Stimulated activated CD4-positive, alpha-beta T cell treated with anti-CD3 and anti-CD28 coated beads, Interleukin-4, amount 100 ng/mL, for 4 hours (primary cell): Measurements from ENCODE around the gene UCK2.

ENCODE experiments used
- DNase-seq, 2 experiments: peaks; one replicate each; pipeline ENCODE4 v3.0.0-alpha.2; 2020

The UCK2 gene

DNA sequence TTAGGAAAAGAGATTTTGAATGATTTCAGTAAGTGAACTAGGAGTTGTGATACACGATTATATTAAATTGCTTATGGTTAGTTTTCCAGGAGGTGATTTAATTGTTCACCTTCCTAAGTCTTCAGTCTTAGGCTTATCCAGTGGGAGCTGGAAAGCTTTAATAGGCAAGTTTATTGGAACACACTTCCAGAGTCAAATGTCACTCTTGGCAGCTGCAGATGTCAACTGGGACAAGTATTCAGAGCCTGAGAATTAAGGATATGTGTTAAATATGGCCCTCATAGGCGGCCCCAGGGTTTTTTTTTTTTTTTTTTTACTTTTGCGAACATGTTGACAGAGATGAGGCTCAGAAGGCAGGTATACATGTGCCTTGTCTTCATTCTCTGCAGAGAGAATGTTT lies 29.2 kb downstream of the UCK2 start:
- DNase-seq = no peak

GRCh38 chr1:165857046-165857801 lies 29.8 kb downstream of the UCK2 start:
- no peak for DNase-seq

DNA sequence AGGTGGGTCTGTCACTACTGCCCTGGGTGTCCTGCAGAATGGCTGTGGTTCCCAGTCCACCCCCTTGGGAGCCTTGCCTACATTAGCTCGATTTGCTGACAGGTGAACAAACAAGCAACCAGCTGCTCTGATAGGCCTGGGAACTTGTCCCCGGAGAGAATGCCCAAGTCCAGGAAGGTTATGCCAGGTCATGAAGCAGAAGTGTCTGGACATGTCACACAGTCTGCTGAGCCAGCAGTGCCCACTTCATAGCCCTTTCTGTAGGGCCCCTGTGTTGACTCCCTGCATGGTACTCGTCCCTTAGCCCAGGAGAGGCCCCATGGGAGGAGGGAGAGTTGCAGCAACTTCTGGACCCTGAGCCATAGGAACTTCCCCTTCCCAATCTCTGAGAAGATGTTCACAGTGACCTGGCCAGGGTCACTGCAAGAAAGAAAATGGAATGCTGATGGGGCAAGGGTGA lies 31.0 kb downstream of the UCK2 start:
- DNase-seq = no peak

- DNase-seq = no peak
These were observed 31.8 kb downstream of the UCK2 start for GRCh38 chr1:165858967-165859845.

DNA sequence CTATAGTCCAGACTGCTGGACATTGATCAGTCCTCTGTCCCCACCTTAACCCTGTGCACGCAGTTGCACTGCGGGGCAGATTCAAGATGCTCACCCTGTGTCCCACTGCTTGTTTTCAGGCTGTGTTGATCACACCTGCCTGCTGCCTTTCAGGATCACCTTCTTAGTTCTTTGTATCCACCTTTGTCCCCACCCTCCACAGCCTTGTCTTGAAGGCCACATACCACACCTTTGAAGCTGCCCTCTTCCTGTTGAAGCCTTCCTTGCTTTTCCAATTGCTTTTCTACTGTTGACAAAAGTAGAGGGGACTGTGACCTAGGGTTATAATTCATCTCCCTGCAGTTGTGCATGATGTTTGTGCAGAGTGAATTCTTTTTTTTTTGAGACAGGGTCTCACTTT lies 32.7 kb downstream of the UCK2 start:
- DNase-seq = no peak

DNA sequence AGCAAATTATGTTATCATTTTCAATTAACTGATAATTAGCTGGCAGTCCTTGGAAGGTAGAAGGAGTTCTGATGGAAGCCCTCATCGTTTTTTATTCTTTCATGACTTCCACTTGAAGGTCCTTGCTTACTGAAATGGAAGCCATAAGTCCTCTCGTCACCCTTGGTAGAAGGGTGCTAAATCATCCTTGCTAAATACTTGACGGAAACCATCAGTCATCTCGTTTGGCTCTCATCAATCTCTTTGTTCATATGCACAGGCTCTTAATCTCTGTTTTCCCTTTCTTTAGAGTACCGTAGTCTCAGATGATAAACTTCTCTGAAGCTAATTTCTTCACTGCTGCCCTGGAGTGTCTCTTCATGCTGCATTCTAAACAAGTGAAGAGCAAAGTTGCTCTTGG lies 34.5 kb downstream of the UCK2 start:
- DNase-seq = no peak

DNA sequence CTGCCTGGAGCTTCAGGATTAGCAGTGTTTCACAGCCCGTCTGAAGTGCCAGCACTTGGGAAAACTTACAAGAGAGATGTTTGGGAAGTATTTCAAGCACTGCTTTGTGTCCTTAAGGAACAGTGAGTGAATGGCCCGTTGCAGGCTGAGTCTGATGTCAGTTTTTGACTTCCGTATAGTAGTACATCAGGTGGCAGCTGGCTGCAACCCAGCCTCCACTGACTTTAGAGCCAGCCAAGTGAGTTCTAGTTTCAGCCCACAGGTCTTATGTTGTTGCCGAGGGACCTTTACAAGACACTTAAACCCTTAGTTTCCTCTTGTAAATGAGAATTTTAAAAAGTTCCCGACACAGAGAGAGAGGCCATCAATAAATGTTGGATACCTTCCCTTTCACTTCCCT lies 35.0 kb downstream of the UCK2 start:
- DNase-seq = no peak

DNA sequence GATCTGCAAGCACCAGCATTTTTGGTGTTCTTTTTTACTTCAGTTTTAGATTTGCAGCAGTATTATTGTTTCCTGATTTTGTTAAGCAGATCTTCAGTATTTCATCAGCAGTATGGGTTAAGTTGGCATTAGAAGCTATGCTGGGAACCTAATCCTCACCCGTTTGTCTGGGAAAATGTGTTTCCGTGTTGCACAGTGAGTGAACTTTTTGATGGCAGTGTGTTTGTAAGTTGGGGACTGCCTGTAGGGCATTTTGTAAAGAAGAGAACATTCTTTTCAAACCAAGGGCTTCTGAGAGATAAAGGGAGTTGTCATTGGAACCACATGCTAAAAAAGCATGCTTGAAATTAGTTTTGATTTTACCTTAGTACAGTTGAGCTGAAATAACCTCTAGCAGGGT lies 35.9 kb downstream of the UCK2 start:
- no peak for DNase-seq

- no peak for DNase-seq
These were observed 38.4 kb downstream of the UCK2 start for GRCh38 chr1:165865633-165866340.

DNA sequence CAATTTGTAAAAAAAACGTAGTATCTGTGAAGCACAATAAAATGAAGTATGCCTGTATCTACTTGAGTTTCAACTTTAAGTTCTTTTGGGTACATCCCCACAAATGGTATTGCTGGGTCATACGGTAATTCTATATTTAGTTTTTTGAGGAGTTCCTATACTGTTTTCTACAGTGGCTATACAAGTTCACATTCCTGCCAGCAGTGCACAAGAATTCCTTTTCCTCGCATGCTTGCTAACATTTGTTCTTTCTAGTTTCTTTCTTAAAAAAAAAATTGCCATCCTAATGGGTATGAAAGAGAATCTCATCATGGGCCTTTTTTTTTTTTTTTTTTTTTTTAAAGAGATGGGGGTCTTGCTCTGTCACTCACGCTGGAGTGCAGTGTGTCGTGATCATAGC lies 41.9 kb downstream of the UCK2 start:
- no peak for DNase-seq

DNA sequence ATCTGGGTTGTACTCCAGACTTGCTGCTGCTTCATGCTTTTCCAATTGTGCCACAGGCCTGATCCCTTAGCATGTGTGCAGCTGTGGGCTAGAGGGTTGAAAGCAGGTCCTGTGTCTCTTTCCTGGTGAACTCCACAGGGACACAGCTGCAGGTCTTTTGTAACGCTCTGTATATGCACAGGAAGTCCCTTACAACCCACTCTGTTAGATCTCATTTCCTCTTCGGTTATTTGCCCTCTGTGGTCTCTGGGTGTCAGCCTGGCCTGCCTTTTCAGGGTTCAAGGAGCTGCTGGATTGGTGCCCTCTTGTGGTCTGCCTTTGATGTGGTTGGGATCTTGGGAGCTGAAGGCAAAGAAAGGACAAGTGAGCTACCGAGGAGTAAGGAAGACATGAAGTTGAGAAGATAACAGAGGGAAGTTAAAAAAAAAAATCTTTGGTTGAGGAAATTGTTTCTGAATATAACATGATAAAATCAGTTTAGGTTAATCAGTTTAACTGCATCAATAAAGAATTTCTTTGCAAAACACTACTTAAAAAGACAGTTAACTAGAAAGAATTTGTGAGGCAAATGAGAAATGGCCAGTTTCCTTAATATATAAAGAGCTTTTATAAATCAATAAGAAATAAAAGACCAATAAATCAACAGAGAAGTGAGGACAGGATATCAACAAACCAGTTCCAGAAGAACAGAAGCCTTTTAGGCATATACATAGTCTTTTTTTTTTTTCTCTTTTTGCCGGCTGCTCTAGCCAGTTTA lies 44.1 kb downstream of the UCK2 start:
- peak; percentile 12 to 31 for DNase-seq

DNA sequence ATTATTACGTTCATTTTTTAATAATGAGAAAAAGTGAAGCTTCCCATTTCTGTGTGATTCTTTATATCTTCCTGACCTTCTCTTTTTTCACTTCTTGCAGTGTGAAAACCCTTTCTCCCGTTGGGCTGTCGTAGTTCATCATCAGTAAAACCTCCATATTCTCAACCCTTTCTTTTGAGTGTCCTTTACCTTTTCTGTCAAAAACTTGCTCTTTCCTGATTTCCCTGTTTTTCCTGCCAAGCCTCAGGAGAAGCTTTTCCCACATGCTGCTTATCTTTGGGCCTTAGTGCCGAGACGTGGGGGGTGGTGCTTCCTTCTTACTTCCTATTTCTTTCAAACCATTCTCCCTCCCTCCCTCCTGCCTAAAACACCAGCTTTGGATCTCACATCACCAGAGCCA lies 46.1 kb downstream of the UCK2 start:
- no peak for DNase-seq

- no peak for DNase-seq
These were observed 47.2 kb downstream of the UCK2 start for GRCh38 chr1:165874643-165875042.

DNA sequence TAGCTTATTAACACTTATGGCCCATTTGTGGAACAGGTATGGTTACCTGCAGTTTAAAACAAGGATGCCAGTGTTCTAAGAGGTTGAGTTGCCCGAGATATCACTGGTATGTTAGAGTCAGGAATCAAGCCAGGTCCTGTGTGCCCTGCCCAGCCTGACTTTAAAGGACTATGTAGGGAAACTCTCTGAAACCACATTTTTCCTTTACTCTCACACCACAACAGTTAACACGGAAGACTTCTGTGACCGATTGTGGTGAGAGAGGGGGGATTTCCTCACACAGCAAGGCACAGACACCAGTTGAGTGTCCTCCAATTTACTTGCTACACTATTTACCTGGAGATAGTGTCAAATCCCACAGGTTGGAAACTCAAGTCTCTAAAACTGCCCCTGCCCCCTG lies 47.8 kb downstream of the UCK2 start:
- no peak for DNase-seq

DNA sequence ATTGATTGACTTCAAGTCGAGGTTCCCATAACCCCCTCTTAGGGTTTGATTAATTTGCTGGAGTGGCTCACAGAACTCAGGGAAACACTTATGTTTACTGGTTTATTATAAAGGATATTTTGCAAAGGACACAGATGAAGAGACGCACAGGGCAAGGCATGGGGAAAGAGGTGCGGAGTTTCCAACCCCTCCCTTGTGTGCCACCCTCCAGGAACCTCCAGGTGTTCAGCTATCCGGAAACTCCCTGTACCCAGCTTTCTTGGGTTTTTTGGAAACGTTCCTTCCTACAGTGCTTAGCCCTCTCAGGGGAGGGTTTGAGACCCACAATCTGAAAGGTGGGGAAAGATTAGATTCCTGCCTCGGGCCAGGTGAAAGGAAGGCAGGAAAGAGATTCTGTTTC lies 48.2 kb downstream of the UCK2 start:
- no peak for DNase-seq

DNA sequence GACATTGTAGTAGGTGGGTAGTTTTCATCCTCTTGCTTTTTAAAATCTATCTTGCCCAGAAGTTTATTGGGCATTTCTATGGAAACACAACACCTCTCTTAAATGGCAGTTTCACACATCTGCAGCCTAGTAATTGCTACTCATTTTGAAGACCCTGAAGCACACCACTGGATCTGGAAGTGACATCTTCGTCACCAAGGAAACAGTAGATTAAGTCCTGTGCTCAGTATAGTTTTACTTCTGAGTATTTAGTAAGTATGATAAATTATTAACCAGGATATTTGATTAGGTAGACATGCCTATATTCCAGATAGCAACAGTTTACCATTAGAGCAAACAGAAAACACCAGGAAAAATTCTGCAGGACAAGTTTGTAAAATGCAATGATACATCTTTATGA lies 48.7 kb downstream of the UCK2 start:
- no peak for DNase-seq

- DNase-seq = no peak
These were observed 50.0 kb downstream of the UCK2 start for GRCh38 chr1:165877411-165877810.

GRCh38 chr1:165877940-165878556 lies 50.6 kb downstream of the UCK2 start:
- DNase-seq = no peak

- DNase-seq = no peak
These were observed 52.5 kb downstream of the UCK2 start for GRCh38 chr1:165879946-165880345.

- no peak for DNase-seq
These were observed 53.6 kb downstream of the UCK2 start for GRCh38 chr1:165880993-165881392.

DNA sequence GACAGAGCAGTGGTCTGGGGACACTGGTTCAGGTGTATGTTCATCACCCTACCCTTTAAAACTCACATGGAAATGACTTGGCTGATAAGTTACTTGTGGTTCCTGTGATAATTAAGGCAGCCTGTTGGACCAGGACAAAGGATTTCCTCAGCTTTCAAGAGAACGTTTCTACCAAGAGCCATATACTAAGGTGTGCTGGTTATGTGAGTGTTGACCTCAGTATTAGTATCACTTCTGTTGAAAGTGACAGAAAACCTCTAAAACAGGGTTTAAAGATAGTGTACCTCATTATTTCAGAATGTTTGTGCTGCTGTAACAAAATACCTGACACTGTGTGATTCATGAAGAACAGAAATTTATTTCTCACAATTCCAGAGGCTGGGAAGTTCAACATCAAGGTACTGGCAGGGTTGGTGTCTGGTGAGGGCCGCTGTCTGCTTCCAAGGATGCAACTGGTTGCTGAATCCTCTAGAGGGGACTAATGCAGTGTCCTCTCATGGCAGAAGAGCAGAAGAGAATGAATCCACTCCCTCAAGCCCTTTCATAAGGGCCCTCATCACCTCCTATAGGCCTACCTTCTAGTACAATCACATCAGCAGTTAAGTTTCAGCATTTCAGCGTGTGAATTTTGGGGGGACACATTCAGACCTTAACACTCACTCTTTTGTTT lies 54.9 kb downstream of the UCK2 start:
- DNase-seq = no peak

GRCh38 chr1:165883056-165883455 lies 55.6 kb downstream of the UCK2 start:
- DNase-seq = no peak
